Natural killer cell (primary cell): ENCODE results near the gene KLHL11. TPM values are rescaled to one million over a fixed set of nuclear protein-coding genes. Genes with fewer than 3 reads are reported as not detected.

ENCODE experiments used
- ATAC-seq, 3 donors: fragments of 150-1000 bp in 2 of 3; fragments of 200-7000 bp in 1 of 3; cut with Tn5 transposase; 1 replicate in 1 of 3; 2 replicates in 2 of 3; pipeline ENCODE4 v1.10.0; 2021; ENCODE audit warnings: mild to moderate bottlenecking in 2 of 3, moderate library complexity in 2 of 3
- DNase-seq, 2 donors: peaks; one replicate each; pipeline versions ENCODE4 v3.0.0 to v3.0.0-alpha.2; 2013 to 2021; ENCODE audit warnings: mixed read lengths in 1 of 2
- H3K27ac ChIP-seq: one replicate; pipeline ENCODE4 v1.5.1; 2013; ENCODE audit warnings: mild to moderate bottlenecking, low read length
- H3K27me3 ChIP-seq: one replicate; pipeline ENCODE4 v1.6.1; 2013; ENCODE audit warnings: low read length; ENCODE audit not compliant: control insufficient read depth, insufficient read depth
- H3K36me3 ChIP-seq: one replicate; pipeline ENCODE4 v1.6.1; 2013; ENCODE audit warnings: low read length; ENCODE audit not compliant: control insufficient read depth, insufficient read depth
- H3K4me1 ChIP-seq: one replicate; pipeline ENCODE4 v1.6.1; 2013; ENCODE audit warnings: low read length; ENCODE audit not compliant: control insufficient read depth, insufficient read depth
- H3K4me3 ChIP-seq: one replicate; pipeline ENCODE4 v1.5.1; 2013; ENCODE audit warnings: low read length
- H3K9me3 ChIP-seq: one replicate; pipeline ENCODE4 v1.6.1; 2013; ENCODE audit warnings: low read length; ENCODE audit not compliant: control insufficient read depth, insufficient read depth
- H3K27ac Mint-ChIP-seq, 2 donors: one replicate each; pipeline ENCODE4 v1.8.0; 2022; ENCODE audit warnings: mild to moderate bottlenecking in 2 of 2, mixed read lengths in 2 of 2, moderate library complexity in 1 of 2
- H3K27me3 Mint-ChIP-seq, 2 donors: one replicate each; pipeline ENCODE4 v1.8.0; 2022; ENCODE audit warnings: low read depth in 2 of 2, mixed read lengths in 2 of 2
- H3K36me3 Mint-ChIP-seq: one replicate; pipeline ENCODE4 v1.8.0; 2022; ENCODE audit warnings: mixed read lengths
- H3K4me1 Mint-ChIP-seq, 2 donors: one replicate each; pipeline ENCODE4 v1.8.0; 2022; ENCODE audit warnings: mixed read lengths in 2 of 2
- H3K4me3 Mint-ChIP-seq: one replicate; pipeline ENCODE4 v1.8.0; 2022; ENCODE audit warnings: mild to moderate bottlenecking, moderate library complexity, mixed read lengths
- H3K9me3 Mint-ChIP-seq, 2 donors: one replicate each; pipeline ENCODE4 v1.8.0; 2022; ENCODE audit warnings: mixed read lengths in 2 of 2
- WGBS: methylation state at CpG from one replicate; pipeline ENCODE4 v1.1.7; 2013; ENCODE audit warnings: missing lambda C conversion rate; ENCODE audit not compliant: insufficient coverage; 5-methylcytosine and 5-hydroxymethylcytosine counted together
- intact Hi-C: fragments of 100-400 bp; cut with micrococcal nuclease; formaldehyde crosslinking; loops from one replicate; pipeline ENCODE4 v1.14.2; 2022
- total RNA-seq, 4 donors: library from RNA; stranded (reverse); fragments of 120-200 nt in 1 of 4; gene quantifications; one replicate each; pipeline versions ENCODE4 v1.2.3 to v1.2.4, GENCODE V29; 2013 to 2022
- TF ChIP-seq, protein P1 (sequence below): fragments of 200-600 bp; IDR thresholded peaks from one replicate; pipeline ENCODE4 v1.8.0; 2022; ENCODE audit warnings: antibody characterized with exemption

The KLHL11 gene
- total RNA-seq, 3 donors from 2014 or later (not counting 1 experiment from before 2014, with no cell fraction given) = 19.4 to 29.0 (median 28.2) TPM

DNA sequence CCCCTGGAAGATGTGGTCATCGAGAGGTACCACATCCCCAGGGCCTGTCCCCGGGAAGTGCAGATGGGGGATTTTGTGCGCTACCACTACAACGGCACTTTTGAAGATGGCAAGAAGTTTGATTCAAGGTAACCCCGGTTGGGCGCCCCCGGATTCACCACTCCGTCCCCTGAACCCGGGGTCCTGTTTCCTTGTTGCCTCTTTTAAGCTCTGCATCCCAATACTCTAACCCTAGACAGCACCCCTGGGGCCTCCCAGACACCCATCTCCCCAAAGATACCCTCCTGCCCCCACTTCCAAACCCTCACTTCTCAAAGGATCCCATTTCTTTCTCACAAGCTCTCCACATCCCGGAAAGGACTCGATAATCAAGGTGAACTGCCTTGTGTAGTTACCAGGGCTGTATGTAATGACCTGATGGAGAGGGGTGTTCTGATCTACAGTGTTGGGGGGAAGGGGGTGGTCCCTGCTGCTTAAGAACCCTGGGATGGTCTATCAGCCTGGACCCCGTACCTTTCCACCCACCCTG, 52.0 kb downstream of the KLHL11 start:
- DNase-seq (no peak), ATAC-seq (no peak)
- 60% methylated on average over 10 of the region's 12 CpGs for WGBS
- peak overlapping the region; percentile 97 for H3K4me3 Mint-ChIP-seq
- TF ChIP-seq, protein P1, sequence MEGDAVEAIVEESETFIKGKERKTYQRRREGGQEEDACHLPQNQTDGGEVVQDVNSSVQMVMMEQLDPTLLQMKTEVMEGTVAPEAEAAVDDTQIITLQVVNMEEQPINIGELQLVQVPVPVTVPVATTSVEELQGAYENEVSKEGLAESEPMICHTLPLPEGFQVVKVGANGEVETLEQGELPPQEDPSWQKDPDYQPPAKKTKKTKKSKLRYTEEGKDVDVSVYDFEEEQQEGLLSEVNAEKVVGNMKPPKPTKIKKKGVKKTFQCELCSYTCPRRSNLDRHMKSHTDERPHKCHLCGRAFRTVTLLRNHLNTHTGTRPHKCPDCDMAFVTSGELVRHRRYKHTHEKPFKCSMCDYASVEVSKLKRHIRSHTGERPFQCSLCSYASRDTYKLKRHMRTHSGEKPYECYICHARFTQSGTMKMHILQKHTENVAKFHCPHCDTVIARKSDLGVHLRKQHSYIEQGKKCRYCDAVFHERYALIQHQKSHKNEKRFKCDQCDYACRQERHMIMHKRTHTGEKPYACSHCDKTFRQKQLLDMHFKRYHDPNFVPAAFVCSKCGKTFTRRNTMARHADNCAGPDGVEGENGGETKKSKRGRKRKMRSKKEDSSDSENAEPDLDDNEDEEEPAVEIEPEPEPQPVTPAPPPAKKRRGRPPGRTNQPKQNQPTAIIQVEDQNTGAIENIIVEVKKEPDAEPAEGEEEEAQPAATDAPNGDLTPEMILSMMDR = no peak
- Histone ChIP-seq H3K9me3 (no peaks in the 10 kb centered on the region), H3K27ac (no peak overlapping the region), H3K27me3 (no peaks in the 10 kb centered on the region), H3K4me3 (no peak overlapping the region), H3K36me3 (no peaks in the 10 kb centered on the region), H3K4me1 (peaks cover 33% of the 10 kb centered on the region)
- H3K27ac Mint-ChIP-seq = peak overlapping the region in 1 of 2 donors; percentile 79
- peaks cover 19 to 34% of the 10 kb centered on the region in 2 donors for H3K4me1 Mint-ChIP-seq
- no peaks in the 10 kb centered on the region for H3K36me3 Mint-ChIP-seq
- intact Hi-C loops = no loop called here
- no peaks in the 10 kb centered on the region for H3K27me3 Mint-ChIP-seq
- H3K9me3 Mint-ChIP-seq = no peaks in the 10 kb centered on the region

DNA sequence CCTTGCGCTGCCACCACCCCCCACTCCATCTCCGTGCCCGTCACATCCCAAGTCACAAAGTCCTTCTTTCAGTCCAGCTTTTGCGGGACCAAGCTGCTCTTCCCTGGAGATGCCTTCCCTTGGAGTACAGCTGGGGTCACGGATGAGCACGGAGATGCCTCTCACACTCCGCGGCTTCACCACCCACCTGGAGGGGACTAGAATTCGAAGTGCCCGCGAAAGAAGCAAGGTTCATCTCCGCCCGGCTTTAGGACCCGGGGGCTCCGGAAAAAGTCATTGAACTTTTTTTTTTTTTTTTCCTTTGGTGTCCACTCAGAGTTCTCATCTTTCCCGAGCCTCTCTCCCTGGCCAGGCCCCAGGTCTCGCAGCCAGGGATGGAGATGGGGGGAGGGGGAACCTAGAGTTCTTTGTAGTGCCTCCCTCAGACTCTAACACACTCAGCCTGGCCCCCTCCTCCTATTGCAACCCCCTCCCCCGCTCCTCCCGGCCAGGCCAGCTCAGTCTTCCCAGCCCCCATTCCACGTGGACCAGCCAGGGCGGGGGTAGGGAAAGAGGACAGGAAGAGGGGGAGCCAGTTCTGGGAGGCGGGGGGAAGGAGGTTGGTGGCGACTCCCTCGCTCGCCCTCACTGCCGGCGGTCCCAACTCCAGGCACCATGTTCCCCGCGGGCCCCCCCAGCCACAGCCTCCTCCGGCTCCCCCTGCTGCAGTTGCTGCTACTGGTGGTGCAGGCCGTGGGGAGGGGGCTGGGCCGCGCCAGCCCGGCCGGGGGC, 52.7 kb downstream of the KLHL11 start, which contains the start of gene FKBP10:
TSS of gene FKBP10 (plus strand) at position 624 of the 771 bp plus-strand sequence. CDS start at position 655, 31 bp downstream.
- H3K36me3 ChIP-seq = no peaks in the 10 kb centered on the region
- Mint-ChIP-seq H3K4me1 (peaks cover 19 to 34% of the 10 kb centered on the region in 2 donors), H3K27ac (peak within 1 kb of the TSS; percentile 79 to 80), H3K9me3 (no peaks in the 10 kb centered on the region), H3K36me3 (no peaks in the 10 kb centered on the region), H3K4me3 (peak within 1 kb of the TSS; percentile 97), H3K27me3 (no peaks in the 10 kb centered on the region)
- intact Hi-C loops = no loop called here
- H3K27ac ChIP-seq = peak within 1 kb of the TSS; percentile 29
- H3K9me3 ChIP-seq = no peaks in the 10 kb centered on the region
- ATAC-seq = peak in 2 of 3 donors; percentile 3 to 12
- 7% methylated on average over 31 of the region's 35 CpGs for WGBS
- H3K4me1 ChIP-seq = peaks cover 33% of the 10 kb centered on the region
- DNase-seq = peak; percentile 44 to 63
- peak within 1 kb of the TSS; percentile 83 for H3K4me3 ChIP-seq
- TF ChIP-seq, protein P1 = no peak
- no peaks in the 10 kb centered on the region for H3K27me3 ChIP-seq

DNA sequence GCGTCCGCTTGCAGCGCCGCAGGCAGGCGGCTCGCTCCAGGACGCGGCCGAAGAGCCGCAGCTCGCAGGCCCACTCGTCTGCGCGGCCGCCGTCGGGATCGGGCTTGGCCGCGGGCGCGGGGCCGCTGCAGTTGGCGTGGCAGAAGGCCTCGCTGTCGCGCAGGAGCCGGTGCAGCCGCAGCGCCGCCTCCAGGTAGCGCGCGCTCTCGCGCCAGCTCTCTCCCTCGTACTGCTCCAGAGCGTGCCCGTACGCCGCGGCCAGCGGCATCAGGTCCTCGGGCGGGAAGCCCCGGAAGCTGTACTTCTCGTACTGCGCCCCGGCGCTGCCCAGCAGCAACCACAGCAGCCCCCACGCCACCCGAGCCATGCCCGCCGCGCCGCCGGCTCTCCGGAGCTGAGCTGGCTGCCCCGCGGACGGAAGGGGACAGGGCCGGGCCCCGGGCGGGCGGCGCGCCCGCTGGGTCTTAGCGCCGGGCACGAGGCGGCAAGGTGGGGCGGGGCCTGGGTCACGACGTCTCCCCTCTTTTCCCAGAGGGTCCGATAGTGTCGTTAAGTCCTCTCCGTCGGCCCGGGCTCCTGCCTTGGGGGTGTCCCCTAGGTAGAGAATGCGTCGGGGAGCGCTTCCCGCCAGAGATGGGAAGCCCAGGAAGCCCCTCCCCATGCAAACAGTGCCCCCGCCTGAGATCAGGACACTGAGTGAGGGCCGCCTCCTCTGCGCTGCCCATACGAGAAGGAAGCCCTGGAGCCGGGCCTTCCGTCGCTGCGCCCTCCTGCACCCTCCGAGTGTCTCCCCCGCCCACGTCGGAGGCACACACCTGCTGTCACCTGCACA, 53.5 kb downstream of the KLHL11 start, which contains the start of gene P3H4:
TSS of gene P3H4 (minus strand) at position 401 of the 832 bp plus-strand sequence. CDS start at position 367, 34 bp downstream.
- WGBS = under 1% methylated on average over 96 of the region's 96 CpGs
- Mint-ChIP-seq H3K27ac (peak within 1 kb of the TSS; percentile 79 to 80), H3K4me3 (peak within 1 kb of the TSS; percentile 97), H3K4me1 (peaks cover 19 to 34% of the 10 kb centered on the region in 2 donors), H3K9me3 (no peaks in the 10 kb centered on the region), H3K27me3 (no peaks in the 10 kb centered on the region), H3K36me3 (no peaks in the 10 kb centered on the region)
- TF ChIP-seq, protein P1 = peak; percentile 72
- peak; percentile 90 to 93 (median 90) for ATAC-seq
- Histone ChIP-seq H3K27ac (peak within 1 kb of the TSS; percentile 29), H3K4me1 (peaks cover 33% of the 10 kb centered on the region), H3K27me3 (no peaks in the 10 kb centered on the region), H3K36me3 (no peaks in the 10 kb centered on the region), H3K9me3 (no peaks in the 10 kb centered on the region), H3K4me3 (peak within 1 kb of the TSS; percentile 83)
- peak; percentile 76 to 88 for DNase-seq
- intact Hi-C loops = no loop called here
